Thoracic aorta (tissue), 2 donors: ENCODE results near the gene INSIG1. TPM values are rescaled to one million over a fixed set of nuclear protein-coding genes. Genes with fewer than 3 reads are reported as not detected.

Experiments used
- ATAC-seq: fragments of 150-250 bp; one replicate; pipeline ENCODE4 v1.8.0; 2017; ENCODE audit warnings: low read depth; ENCODE audit not compliant: insufficient number of reproducible peaks, low FRiP score
- DNase-seq: peaks from one replicate; pipeline ENCODE4 v3.0.0-alpha.2; 2020; ENCODE audit warnings: low spot score
- H3K27ac ChIP-seq, 2 donors: fragments of 200-600 bp; sonication (generic); 1 replicate in 1 of 2; 2 replicates in 1 of 2; pipeline ENCODE4 v1.5.1; 2016; ENCODE audit warnings: mild to moderate bottlenecking in 2 of 2, moderate library complexity in 2 of 2
- H3K27me3 ChIP-seq: fragments of 200-600 bp; sonication (generic); replicated peaks from 2 replicates; pipeline ENCODE4 v1.6.0; 2016; ENCODE audit warnings: mild to moderate bottlenecking; ENCODE audit not compliant: insufficient read depth
- H3K36me3 ChIP-seq: fragments of 200-600 bp; sonication (generic); one replicate; pipeline ENCODE4 v1.5.1; 2016
- H3K4me1 ChIP-seq, 2 donors: fragments of 200-600 bp; sonication (generic); 1 replicate in 1 of 2; 2 replicates in 1 of 2; pipeline versions ENCODE4 v1.5.1 to v1.6.0; 2016; ENCODE audit warnings: low read depth in 2 of 2, mild to moderate bottlenecking in 1 of 2; ENCODE audit not compliant: control insufficient read depth in 1 of 2
- H3K4me3 ChIP-seq: fragments of 200-600 bp; sonication (generic); 2 replicates; pipeline ENCODE4 v1.5.1; 2016; ENCODE audit warnings: mild to moderate bottlenecking
- H3K9me3 ChIP-seq: fragments of 200-600 bp; sonication (generic); 2 replicates; pipeline ENCODE4 v1.5.1; 2016
- CTCF ChIP-seq: fragments of 200-600 bp; sonication (generic); IDR thresholded peaks from one replicate; pipeline ENCODE4 v1.5.1; 2019; ENCODE audit warnings: antibody characterized with exemption
- total RNA-seq, 2 donors: library from RNA; depleted of rRNA; stranded (reverse); fragments of >200 nt; gene quantifications; one replicate each; pipeline versions ENCODE4 v1.1.0 to v1.2.3, GENCODE V29; 2016

Gene INSIG1
- total RNA-seq, 2 donors from 2014 or later, result 42.9 to 83.2 TPM

GRCh38 chr7:155276800-155277375 is 20.8 kb upstream of the INSIG1 start:
- TF ChIP-seq CTCF, result no peak

DNA sequence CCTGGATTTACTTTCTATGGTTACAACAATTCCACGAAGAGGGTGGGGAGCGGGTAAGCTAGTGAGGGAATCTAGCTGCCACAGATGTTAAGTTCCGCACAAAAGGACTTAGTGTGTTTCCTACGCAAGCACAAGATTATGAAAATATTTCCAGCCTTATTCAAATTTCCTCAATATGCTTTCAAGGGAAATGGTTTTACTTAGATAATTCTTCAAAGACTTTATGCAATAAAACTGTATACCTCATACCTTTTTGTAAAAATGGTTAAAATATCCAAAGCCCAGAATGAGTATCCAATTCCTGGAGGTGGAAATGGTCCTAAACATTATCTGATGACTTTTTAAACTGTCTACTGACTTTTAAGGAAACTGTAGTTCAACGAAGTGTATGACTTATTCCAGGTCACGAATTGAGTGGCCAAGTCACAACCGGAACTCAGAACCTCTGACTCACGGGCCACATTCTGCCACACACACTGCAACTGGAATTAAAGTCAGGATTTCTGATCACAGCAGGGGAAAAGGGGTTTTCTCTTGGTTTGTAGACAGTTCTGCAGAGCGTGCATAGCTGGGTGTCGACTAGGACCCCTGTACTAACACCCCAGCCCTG is 20.2 kb upstream of the INSIG1 start:
- Histone ChIP-seq H3K27me3 (no peaks in the 10 kb centered on the region), H3K27ac (no peak overlapping the region), H3K9me3 (no peaks in the 10 kb centered on the region), H3K4me3 (no peak overlapping the region), H3K36me3 (no peaks in the 10 kb centered on the region), H3K4me1 (no peaks in the 10 kb centered on the region)
- ATAC-seq (no peak), DNase-seq (no peak)
- TF ChIP-seq CTCF, result no peak

More at GRCh38 chr7:155276800-155277375, 20.8 kb upstream of the INSIG1 start:
- H3K4me1 ChIP-seq, result no peaks in the 10 kb centered on the region
- H3K27ac ChIP-seq, result no peak overlapping the region
- no peak overlapping the region for H3K4me3 ChIP-seq
- ATAC-seq (no peak), DNase-seq (no peak)
- H3K27me3 ChIP-seq, result no peaks in the 10 kb centered on the region
- H3K36me3 ChIP-seq, result no peaks in the 10 kb centered on the region
- H3K9me3 ChIP-seq, result no peaks in the 10 kb centered on the region

- TF ChIP-seq CTCF, result no peak
- H3K4me1 ChIP-seq, result no peaks in the 10 kb centered on the region
- H3K36me3 ChIP-seq, result no peaks in the 10 kb centered on the region
- H3K4me3 ChIP-seq, result no peak overlapping the region
- H3K27me3 ChIP-seq, result no peaks in the 10 kb centered on the region
- no peak overlapping the region for H3K27ac ChIP-seq
- DNase-seq (no peak), ATAC-seq (no peak)
- H3K9me3 ChIP-seq, result no peaks in the 10 kb centered on the region
Observed at GRCh38 chr7:155278921-155279320, 18.8 kb upstream of the INSIG1 start.

- Histone ChIP-seq H3K27me3 (no peaks in the 10 kb centered on the region), H3K9me3 (no peaks in the 10 kb centered on the region), H3K27ac (no peak overlapping the region), H3K4me1 (no peaks in the 10 kb centered on the region), H3K4me3 (no peak overlapping the region), H3K36me3 (no peaks in the 10 kb centered on the region)
- ATAC-seq (no peak), DNase-seq (no peak)
- no peak for TF ChIP-seq CTCF
Observed at GRCh38 chr7:155279787-155280445, 17.8 kb upstream of the INSIG1 start.

- DNase-seq (no peak), ATAC-seq (no peak)
- Histone ChIP-seq H3K4me1 (no peaks in the 10 kb centered on the region), H3K27me3 (no peaks in the 10 kb centered on the region), H3K27ac (no peak overlapping the region), H3K36me3 (no peaks in the 10 kb centered on the region), H3K4me3 (no peak overlapping the region), H3K9me3 (no peaks in the 10 kb centered on the region)
- TF ChIP-seq CTCF, result no peak
Observed at GRCh38 chr7:155280446-155281397, 17.0 kb upstream of the INSIG1 start.
